EL (cell line): Measurements from ENCODE around the gene TES.

ENCODE experiments used
- DNase-seq: peaks from one replicate; pipeline ENCODE4 v3.0.0-alpha.2; 2016

TES gene

GRCh38 chr7:116251675-116252074 lies 41.3 kb downstream of the TES start:
- DNase-seq: no peak

GRCh38 chr7:116252249-116252648 lies 41.9 kb downstream of the TES start:
- DNase-seq: no peak

GRCh38 chr7:116257156-116257555 lies 46.8 kb downstream of the TES start:
- no peak for DNase-seq

GRCh38 chr7:116258734-116259133 lies 48.4 kb downstream of the TES start:
- peak; percentile 69 for DNase-seq

GRCh38 chr7:116259156-116259870 lies 49.0 kb downstream of the TES start:
- peak; percentile 40 for DNase-seq

- peak; percentile 87 for DNase-seq
These were observed 49.6 kb downstream of the TES start for GRCh38 chr7:116259871-116260440.

- no peak for DNase-seq
These were observed 51.6 kb downstream of the TES start for GRCh38 chr7:116261904-116262303.

- DNase-seq: peak; percentile 11
These were observed 55.5 kb downstream of the TES start for GRCh38 chr7:116265881-116266280.

GRCh38 chr7:116269466-116269865 lies 59.1 kb downstream of the TES start:
- no peak for DNase-seq

- peak; percentile 57 for DNase-seq
These were observed 61.0 kb downstream of the TES start for GRCh38 chr7:116271161-116271913.

- peak; percentile 95 for DNase-seq
These were observed 61.9 kb downstream of the TES start for GRCh38 chr7:116271963-116272886.

GRCh38 chr7:116273283-116273917 lies 63.1 kb downstream of the TES start:
- peak; percentile 6 for DNase-seq

- peak; percentile 18 for DNase-seq
These were observed 63.6 kb downstream of the TES start for GRCh38 chr7:116273918-116274301.

- no peak for DNase-seq
These were observed 66.7 kb downstream of the TES start for GRCh38 chr7:116277070-116277469.

- no peak for DNase-seq
These were observed 68.9 kb downstream of the TES start for GRCh38 chr7:116279217-116279616.

GRCh38 chr7:116280803-116281202 lies 70.5 kb downstream of the TES start:
- no peak for DNase-seq

- DNase-seq: no peak
These were observed 73.4 kb downstream of the TES start for GRCh38 chr7:116283595-116284204.

- peak; percentile 50 for DNase-seq
These were observed 74.1 kb downstream of the TES start for GRCh38 chr7:116284390-116284789.

GRCh38 chr7:116285252-116285651 lies 74.9 kb downstream of the TES start:
- DNase-seq: no peak

GRCh38 chr7:116290740-116291139 lies 80.4 kb downstream of the TES start:
- no peak for DNase-seq

GRCh38 chr7:116291937-116292336 lies 81.6 kb downstream of the TES start:
- no peak for DNase-seq

GRCh38 chr7:116292381-116292780 lies 82.0 kb downstream of the TES start:
- DNase-seq: no peak
